HepG2 (cell line): ENCODE data around the gene SAMD8. TPM values are rescaled to one million over a fixed set of nuclear protein-coding genes. Genes with fewer than 3 reads are reported as not detected.

ENCODE experiments used
- ADNP ChIP-seq: sonication (generic); formaldehyde crosslinking; IDR thresholded peaks from 2 replicates; pipeline ENCODE4 v1.4.0; 2020; ENCODE audit warnings: missing genetic modification reagents
- CAMTA2 ChIP-seq: sonication (generic); formaldehyde crosslinking; IDR thresholded peaks from 2 replicates; pipeline ENCODE4 v1.4.0; 2020; ENCODE audit warnings: mild to moderate bottlenecking, missing genetic modification reagents, borderline replicate concordance
- CC2D1A ChIP-seq: sonication (generic); formaldehyde crosslinking; IDR thresholded peaks from 2 replicates; pipeline ENCODE4 v1.8.1; 2023; ENCODE audit warnings: mild to moderate bottlenecking, missing genetic modification reagents
- CSRNP1 ChIP-seq: sonication (generic); formaldehyde crosslinking; IDR thresholded peaks from 2 replicates; pipeline ENCODE4 v1.8.1; 2023; ENCODE audit warnings: mild to moderate bottlenecking, missing genetic modification reagents
- E2F5 ChIP-seq: sonication (generic); formaldehyde crosslinking; conservative IDR thresholded peaks from 2 replicates; pipeline ENCODE4 v1.4.0; 2020; ENCODE audit warnings: missing genetic modification reagents
- GABPA ChIP-seq, 2 experiments: IDR thresholded peaks; 2 replicates each; pipeline ENCODE4 v1.6.1; 2011 to 2016; ENCODE audit warnings: low read depth in 2 of 2, low read length in 1 of 2, missing biosample characterization in 1 of 2, missing genetic modification characterization in 1 of 2
- GPBP1L1 ChIP-seq: sonication (generic); formaldehyde crosslinking; IDR thresholded peaks from 2 replicates; pipeline ENCODE4 v1.5.0; 2020; ENCODE audit warnings: mild to moderate bottlenecking, missing genetic modification reagents
- IRF1 ChIP-seq: sonication (generic); formaldehyde crosslinking; IDR thresholded peaks from 2 replicates; pipeline ENCODE4 v1.4.0; 2020; ENCODE audit warnings: low read depth, mild to moderate bottlenecking, missing genetic modification reagents
- IRX3 ChIP-seq: sonication (generic); formaldehyde crosslinking; IDR thresholded peaks from 2 replicates; pipeline ENCODE4 v1.8.1; 2023; ENCODE audit warnings: mild to moderate bottlenecking, low read depth, missing genetic modification reagents, borderline replicate concordance
- KLF16 ChIP-seq, 2 experiments: sonication (generic) in 1 of 2; formaldehyde crosslinking in 1 of 2; IDR thresholded peaks; 2 replicates each; pipeline versions ENCODE4 v1.6.1 to v1.8.0; 2016 to 2023; ENCODE audit warnings: missing genetic modification reagents in 2 of 2, missing compliant biosample characterization in 1 of 2
- LCORL ChIP-seq, 2 experiments: fragments of 450-650 bp in 1 of 2; sonication (generic) in 1 of 2; formaldehyde crosslinking in 1 of 2; IDR thresholded peaks; 2 replicates each; pipeline versions ENCODE4 v1.5.0 to v1.6.1; 2017 to 2020; ENCODE audit warnings: antibody characterized with exemption in 1 of 2, missing genetic modification reagents in 1 of 2
- MED8 ChIP-seq: sonication (generic); formaldehyde crosslinking; IDR thresholded peaks from 2 replicates; pipeline ENCODE4 v1.8.1; 2023; ENCODE audit warnings: mild to moderate bottlenecking, missing genetic modification reagents; ENCODE audit not compliant: insufficient replicate concordance
- RAD21 ChIP-seq: fragments of 450-650 bp; formaldehyde crosslinking; IDR thresholded peaks from 2 replicates; pipeline ENCODE4 v1.5.0; 2020; ENCODE audit warnings: mild to moderate bottlenecking
- SIX1 ChIP-seq: sonication (generic); formaldehyde crosslinking; IDR thresholded peaks from 2 replicates; pipeline ENCODE4 v1.4.0; 2020; ENCODE audit warnings: missing genetic modification reagents, borderline replicate concordance
- SMARCC2 ChIP-seq: fragments of 450-650 bp; IDR thresholded peaks from 2 replicates; pipeline ENCODE4 v1.6.1; 2017; ENCODE audit warnings: antibody characterized with exemption, mild to moderate bottlenecking
- SNAI1 ChIP-seq: sonication (generic); formaldehyde crosslinking; IDR thresholded peaks from 2 replicates; pipeline ENCODE4 v1.5.0; 2020; ENCODE audit warnings: mild to moderate bottlenecking, missing genetic modification reagents, borderline replicate concordance
- THAP8 ChIP-seq: sonication (generic); formaldehyde crosslinking; IDR thresholded peaks from 2 replicates; pipeline ENCODE4 v1.5.1; 2020; ENCODE audit warnings: missing genetic modification reagents, mild to moderate bottlenecking, borderline replicate concordance
- ZHX1 ChIP-seq: sonication (generic); formaldehyde crosslinking; IDR thresholded peaks from 2 replicates; pipeline ENCODE4 v1.8.1; 2022; ENCODE audit warnings: low read depth, mild to moderate bottlenecking, missing genetic modification reagents
- ZIK1 ChIP-seq: sonication (generic); formaldehyde crosslinking; IDR thresholded peaks from 2 replicates; pipeline ENCODE4 v1.5.0; 2020; ENCODE audit warnings: mild to moderate bottlenecking, low read depth, missing genetic modification reagents, borderline replicate concordance
- ZNF251 ChIP-seq: sonication (generic); formaldehyde crosslinking; IDR thresholded peaks from 2 replicates; pipeline ENCODE4 v1.9.0; 2021; ENCODE audit warnings: mild to moderate bottlenecking, missing genetic modification reagents
- ZNF788 ChIP-seq: sonication (generic); formaldehyde crosslinking; IDR thresholded peaks from 2 replicates; pipeline ENCODE4 v1.5.0; 2020; ENCODE audit warnings: mild to moderate bottlenecking, missing genetic modification reagents, borderline replicate concordance
- polyA plus RNA-seq, 8 experiments: library from polyadenylated mRNA; depleted of rRNA in 3 of 8; stranded (reverse) in 7 of 8; unstranded in 1 of 8; fragments of >200 nt; fragmentation: Illumina TruSeq in 4 of 8; extraction: Trizol in 4 of 8; gene quantifications; 2 replicates each; pipeline versions ENCODE4 v1.2.1 to v1.2.3, GENCODE V29; 2011 to 2016; ENCODE audit warnings: low read depth in 4 of 8, missing spikeins in 1 of 8, mixed read lengths in 1 of 8; ENCODE audit not compliant: insufficient read depth in 1 of 8
- total RNA-seq, 5 experiments: library from RNA; depleted of rRNA; stranded (reverse); fragments of >200 nt; fragmentation: Illumina TruSeq; extraction: Trizol; gene quantifications; 2 replicates each; pipeline ENCODE4 v1.2.3, GENCODE V29; 2016; ENCODE audit warnings: low read depth in 1 of 5

The SAMD8 gene
- total and polyA plus RNA-seq, 2 of the 13 experiments (the other 11 are each of a cell fraction or from before 2014, with no cell fraction given) = 10.4 to 13.2 TPM

GRCh38 chr10:75187961-75188426, 76.5 kb downstream of the SAMD8 start (continued):
- TF ChIP-seq SIX1 (CRISPR knock-in tag) (no peak), MED8 (CRISPR knock-in tag) (no peak), RAD21 (CRISPR knock-in tag) (peak; percentile 79), CC2D1A (CRISPR knock-in tag) (no peak), CAMTA2 (CRISPR knock-in tag) (no peak), THAP8 (CRISPR knock-in tag) (no peak), CSRNP1 (CRISPR knock-in tag) (no peak), ZNF251 (no peak), GPBP1L1 (CRISPR knock-in tag) (no peak), SMARCC2 (no peak), IRF1 (CRISPR knock-in tag) (no peak), IRX3 (CRISPR knock-in tag) (no peak), E2F5 (CRISPR knock-in tag) (no peak), ZIK1 (no peak), ADNP (no peak), GABPA (IDR thresholded peaks at IDR 0.05; ENCODE audit: low read depth, low read length) (no peak), GABPA (CRISPR knock-in tag; IDR thresholded peaks at IDR 0.05; ENCODE audit: low read depth) (0 out of 2 replicates have a peak, but pooled peaks have one; percentile 20), ZHX1 (CRISPR knock-in tag) (no peak), KLF16 (CRISPR knock-in tag; IDR thresholded peaks at IDR 0.05) (no peak), LCORL (IDR thresholded peaks at IDR 0.05) (no peak), LCORL (CRISPR knock-in tag; IDR thresholded peaks at IDR 0.05) (no peak), SNAI1 (CRISPR knock-in tag) (no peak), ZNF788 (CRISPR knock-in tag) (no peak)
